CD4-positive, alpha-beta T cell treated with Interleukin-15 for 1 hour (primary cell): ENCODE measurements around the gene MMP24OS.

Experiments used
- DNase-seq: peaks from one replicate; pipeline ENCODE4 v3.0.0-alpha.2; 2020

The MMP24OS gene

DNA sequence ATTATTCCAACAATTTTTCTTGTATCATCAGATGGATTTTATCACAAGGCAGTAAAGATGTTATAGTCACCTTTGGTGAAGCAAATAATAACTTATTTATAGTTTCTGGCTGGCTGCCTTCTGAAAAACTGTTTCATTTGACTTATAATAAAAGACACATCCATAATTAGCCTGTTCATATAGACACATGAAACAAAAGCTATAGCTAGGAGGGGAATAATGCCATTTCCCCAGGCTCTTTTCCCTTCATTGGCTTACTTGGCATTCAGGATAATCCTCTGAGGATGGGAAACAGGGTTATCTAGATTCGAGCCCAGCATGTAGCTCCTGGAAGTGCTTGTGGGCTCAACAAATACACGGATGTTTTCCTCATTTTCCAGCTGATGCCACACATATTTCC lies 33.9 kb downstream of the MMP24OS start:
- DNase-seq: no peak

DNA sequence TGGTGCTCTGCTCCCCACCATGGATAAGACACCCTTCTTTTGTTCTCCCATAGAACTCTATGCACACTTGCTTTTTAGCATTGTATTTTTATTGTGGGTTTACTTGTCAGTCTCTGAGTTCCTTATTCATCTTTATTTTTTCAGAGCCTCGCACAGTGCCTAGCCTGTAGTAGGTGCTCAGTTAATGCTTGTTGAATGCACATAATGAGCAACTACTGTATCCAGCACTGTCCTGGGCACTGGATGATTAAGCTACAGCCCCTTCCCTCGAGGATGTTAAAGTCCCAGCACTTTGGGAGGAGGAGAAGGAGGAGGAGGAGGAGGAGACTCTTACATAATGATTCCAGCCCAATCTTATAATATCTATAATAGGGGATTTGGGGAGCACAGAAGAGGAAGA lies 34.6 kb downstream of the MMP24OS start:
- DNase-seq: no peak

DNA sequence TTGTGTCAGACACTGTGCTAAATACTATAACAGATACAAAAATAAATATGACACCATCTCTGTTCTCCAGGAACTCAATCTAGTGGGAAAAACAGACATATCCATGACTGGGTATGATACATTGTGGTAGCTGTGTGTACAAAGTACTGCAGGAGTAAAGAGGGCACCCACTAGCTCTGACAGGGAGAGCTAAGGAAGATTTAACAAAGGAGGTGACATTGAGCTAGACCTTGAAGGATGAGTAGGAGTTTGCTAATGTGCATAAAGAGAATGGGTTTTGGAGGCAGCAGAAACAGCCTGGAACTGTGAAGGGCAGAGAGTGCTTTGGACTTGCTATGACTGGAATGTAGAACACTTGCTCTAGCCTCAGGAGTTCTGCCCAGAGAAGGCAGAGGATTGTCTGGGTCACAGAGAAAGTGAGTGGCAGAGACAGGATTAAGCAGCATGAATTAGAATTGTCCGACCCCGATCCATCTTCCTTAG lies 37.1 kb downstream of the MMP24OS start:
- no peak for DNase-seq

DNA sequence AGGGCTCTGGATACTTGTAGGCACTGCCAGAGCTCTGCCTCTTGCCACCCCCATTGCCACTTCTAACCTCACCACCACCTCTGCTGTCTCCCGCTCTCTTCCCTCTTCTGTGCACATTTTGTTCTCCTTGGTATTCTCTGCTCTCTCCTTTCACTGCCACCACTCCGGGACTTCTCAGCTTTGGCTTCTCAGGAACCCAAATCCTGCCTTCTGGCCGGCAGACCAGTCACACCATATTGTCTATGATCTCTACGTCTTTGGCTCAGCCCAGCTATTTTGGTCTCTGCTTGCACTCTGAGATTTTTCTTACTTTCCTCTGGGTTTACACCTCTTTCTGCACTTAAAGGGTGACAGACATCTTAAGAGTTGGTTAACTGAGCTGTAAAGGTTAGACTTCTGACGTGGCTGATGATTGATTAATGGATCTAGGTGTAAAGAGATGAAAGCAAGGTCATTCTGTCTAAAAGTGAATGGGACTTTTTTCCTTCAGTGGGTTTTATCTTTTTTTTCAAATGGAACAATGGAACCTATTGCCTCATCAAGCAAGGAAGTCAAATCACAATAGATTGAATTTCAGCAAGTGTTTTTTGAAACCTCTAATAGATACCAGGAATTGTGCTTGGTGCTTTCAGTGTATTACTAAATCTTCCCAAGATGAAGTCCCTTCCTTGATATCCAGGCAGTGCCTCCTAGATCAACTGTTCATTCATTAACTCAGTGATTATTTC lies 37.7 kb downstream of the MMP24OS start:
- DNase-seq: no peak

DNA sequence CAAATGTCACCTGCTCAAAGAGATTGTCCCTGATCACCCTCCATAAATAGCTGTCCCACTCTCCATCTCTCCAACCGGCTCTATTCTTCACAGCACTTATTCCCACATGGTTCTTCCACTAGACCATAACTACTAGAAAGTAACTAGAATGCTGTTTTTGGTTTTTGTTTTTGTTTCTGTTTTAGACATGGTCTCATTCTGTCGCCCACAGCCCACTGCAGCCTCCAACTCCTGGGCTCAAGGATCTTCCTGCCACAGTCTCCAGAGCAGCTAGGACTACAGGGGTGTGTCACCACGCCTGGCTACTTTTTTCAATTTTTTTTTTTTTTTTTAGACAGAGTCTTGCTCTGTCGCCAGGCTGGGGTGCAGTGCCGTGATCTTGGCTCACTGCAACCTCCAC lies 39.2 kb downstream of the MMP24OS start:
- DNase-seq: no peak

DNA sequence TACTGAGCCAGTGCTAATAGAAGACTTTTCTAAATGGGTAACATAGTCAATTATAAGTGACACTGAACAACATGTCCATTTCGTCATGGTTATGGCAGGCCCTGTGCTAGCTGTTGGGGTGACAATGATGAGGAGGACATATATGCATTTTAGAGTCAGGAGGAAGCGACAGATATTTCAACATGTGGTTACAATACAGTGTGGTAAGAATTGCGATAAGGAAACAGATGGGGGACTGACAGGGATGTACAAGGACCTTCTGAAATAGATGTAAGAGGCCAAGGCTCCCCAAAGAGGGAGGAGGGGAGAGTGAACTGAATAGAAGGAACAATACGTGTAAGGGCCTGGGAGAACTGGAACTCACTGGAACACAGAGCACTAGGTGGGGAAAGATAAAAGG lies 39.8 kb downstream of the MMP24OS start:
- no peak for DNase-seq

DNA sequence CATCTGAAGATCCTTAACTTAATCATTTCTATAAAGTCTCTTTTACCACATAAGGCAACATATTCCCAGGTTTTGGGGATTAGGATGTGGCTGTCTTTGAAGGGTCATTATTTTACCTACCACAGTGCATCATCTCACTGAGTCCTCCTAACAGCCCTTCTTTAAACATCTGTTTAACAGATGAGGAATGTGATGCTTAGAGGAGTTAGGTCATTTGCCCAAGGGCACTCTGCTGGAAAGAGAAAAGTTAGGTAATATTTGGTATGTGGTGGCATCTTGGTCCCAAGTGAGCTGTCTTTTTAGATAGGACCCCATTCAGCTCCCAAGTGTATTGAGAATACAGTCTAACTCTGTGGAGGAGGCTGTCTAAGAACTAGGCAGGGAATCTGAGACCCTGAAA lies 40.4 kb downstream of the MMP24OS start:
- DNase-seq: no peak

DNA sequence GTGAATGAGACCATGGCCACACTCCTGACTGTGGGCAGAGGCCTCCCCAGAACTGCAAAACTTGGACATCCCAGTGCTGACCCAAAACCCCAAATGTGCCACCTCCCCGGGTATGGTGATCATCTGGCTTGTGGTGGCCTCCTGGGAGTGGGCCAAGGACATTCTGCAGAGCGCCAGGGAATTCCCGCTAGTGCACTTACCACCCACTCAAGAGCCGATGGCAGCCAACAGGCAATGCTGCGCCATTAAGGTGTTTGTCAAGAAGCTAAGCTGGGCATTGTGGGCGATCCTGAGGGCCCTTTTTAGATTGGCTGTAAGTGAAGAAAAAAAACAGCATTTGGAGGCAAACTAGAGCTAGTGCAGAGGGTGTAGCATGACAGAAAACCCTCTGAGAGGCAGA lies 42.0 kb downstream of the MMP24OS start:
- no peak for DNase-seq

DNA sequence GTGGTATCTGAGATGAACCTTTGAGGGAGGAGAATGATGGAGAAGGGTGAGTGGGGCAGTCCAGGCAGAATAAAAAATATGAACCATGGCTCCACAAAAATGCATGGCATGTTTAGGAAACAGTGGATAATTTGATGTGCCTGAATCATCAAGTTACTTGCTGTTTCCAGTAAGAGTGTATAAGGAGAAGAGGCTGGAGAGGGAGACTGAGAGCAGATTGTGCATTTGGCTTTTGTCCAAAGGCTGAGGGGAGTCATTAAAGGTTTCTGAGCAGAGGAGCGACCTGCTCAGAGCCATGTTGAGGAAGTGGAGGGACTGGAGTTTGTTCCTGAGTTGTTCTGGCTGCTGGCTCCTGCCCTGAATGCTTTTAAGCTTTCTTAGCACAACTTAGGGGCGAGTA lies 45.3 kb downstream of the MMP24OS start:
- DNase-seq: no peak

DNA sequence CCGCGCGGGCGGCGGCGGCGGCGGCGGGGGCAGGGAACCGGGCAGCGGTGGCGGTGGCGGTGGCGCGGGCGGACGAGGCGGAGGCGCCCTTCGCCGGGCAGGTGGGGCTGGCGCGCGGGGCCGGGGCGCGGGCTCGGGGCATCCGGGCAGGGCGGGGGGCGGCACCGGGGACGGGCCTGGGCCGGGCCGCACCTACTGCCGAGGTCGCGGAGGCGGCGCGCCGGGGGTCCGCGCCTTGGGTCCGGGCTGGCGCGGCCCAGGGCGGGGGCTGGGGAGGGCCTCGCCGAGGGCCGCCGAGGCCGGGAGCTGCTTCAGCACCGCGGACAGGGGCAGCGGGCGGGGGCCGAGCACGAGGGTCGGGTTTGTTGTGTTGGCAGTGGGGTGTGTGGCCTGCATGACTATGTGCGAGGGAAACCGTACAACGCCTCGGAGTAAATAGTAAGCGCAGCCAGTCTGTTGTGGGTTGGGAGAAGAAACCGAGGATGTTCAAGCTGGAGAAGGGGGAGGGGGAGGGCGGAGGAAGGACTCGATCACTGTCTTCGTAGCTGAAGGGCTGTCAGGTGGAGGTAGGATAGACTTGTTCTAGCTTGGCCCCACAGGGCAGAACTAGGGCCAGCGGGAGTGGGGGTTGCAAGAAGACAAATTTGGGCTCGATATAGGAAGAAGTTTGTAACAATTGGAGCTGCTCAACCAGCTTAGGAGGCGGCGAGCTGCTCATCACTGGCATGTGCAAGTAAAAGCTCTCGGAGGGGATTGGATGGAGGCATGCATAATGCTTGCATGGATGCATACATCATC lies 50.8 kb downstream of the MMP24OS start:
- no peak for DNase-seq
